H1 (cell line): Measurements from ENCODE around the gene CHST8. TPM values are rescaled to one million over a fixed set of nuclear protein-coding genes. Genes with fewer than 3 reads are reported as not detected.

Experiments
- CTCF ChIA-PET: fragments of 300-600 bp; sonication (Branson Sonifier 250); formaldehyde crosslinking; loops from one replicate; lab custom pipeline; 2021; ENCODE audit not compliant: partially characterized antibody; lab: Charles Lee
- POLR2A ChIA-PET: fragments of 300-600 bp; sonication (Branson Sonifier 250); formaldehyde crosslinking; loops from one replicate; lab custom pipeline; 2021; ENCODE audit warnings: inconsistent platforms; ENCODE audit not compliant: partially characterized antibody; lab: Charles Lee
- DNase-seq, 2 experiments: peaks; one replicate each; pipeline versions ENCODE4 v3.0.0 to v3.0.0-alpha.2; 2010 to 2022; ENCODE audit warnings: low spot score in 2 of 2, low read depth in 1 of 2, mixed read lengths in 1 of 2
- FAIRE-seq: peaks from 2 replicates; lab custom pipeline; 2011; peaks lifted over from hg19 to GRCh38; lab: Jason Lieb, UNC
- H2AFZ ChIP-seq: 2 replicates; pipeline ENCODE4 v1.8.1; 2012; ENCODE audit warnings: low read length, inconsistent platforms
- H2AK5ac ChIP-seq: 2 replicates; pipeline ENCODE4 v1.6.1; 2013; ENCODE audit warnings: low read depth, low read length
- H2BK120ac ChIP-seq: replicated peaks from 2 replicates; pipeline ENCODE3; 2013; ENCODE audit warnings: low read depth, low read length, inconsistent platforms
- H2BK12ac ChIP-seq: 2 replicates; pipeline ENCODE4 v1.6.1; 2013; ENCODE audit warnings: low read depth, low read length
- H2BK15ac ChIP-seq: 2 replicates; pipeline ENCODE4 v1.6.1; 2013; ENCODE audit warnings: low read length
- H2BK20ac ChIP-seq: 2 replicates; pipeline ENCODE4 v1.6.1; 2013; ENCODE audit warnings: low read length
- H2BK5ac ChIP-seq: 2 replicates; pipeline ENCODE4 v1.6.1; 2013; ENCODE audit warnings: low read depth, low read length
- H3K14ac ChIP-seq: 2 replicates; pipeline ENCODE4 v1.6.1; 2013; ENCODE audit warnings: inconsistent platforms; ENCODE audit not compliant: insufficient read length
- H3K18ac ChIP-seq: 2 replicates; pipeline ENCODE4 v1.6.1; 2013; ENCODE audit warnings: low read length; ENCODE audit errors: extremely low read depth
- H3K23ac ChIP-seq: 2 replicates; pipeline ENCODE4 v1.6.1; 2013; ENCODE audit warnings: inconsistent platforms; ENCODE audit not compliant: insufficient read length
- H3K23me2 ChIP-seq: 2 replicates; pipeline ENCODE4 v1.6.1; 2013; ENCODE audit warnings: low read depth, low read length
- H3K27ac ChIP-seq: 2 replicates; pipeline ENCODE4 v1.6.1; 2011; ENCODE audit warnings: low read depth, low read length, inconsistent platforms
- H3K27me3 ChIP-seq, 4 experiments: replicated peaks in 1 of 4; 1 replicate in 1 of 4; 2 replicates in 3 of 4; pipeline versions ENCODE4 v1.6.1 to v1.8.1; 2011 to 2013; ENCODE audit warnings: low read length in 3 of 4, mild to moderate bottlenecking in 3 of 4, inconsistent platforms in 2 of 4, mixed read lengths in 2 of 4, moderate library complexity in 1 of 4; ENCODE audit not compliant: control insufficient read depth in 3 of 4, insufficient read depth in 3 of 4; ENCODE audit errors: extremely low read depth in 1 of 4
- H3K36me3 ChIP-seq, 4 experiments: 2 replicates each; pipeline versions ENCODE4 v1.6.1 to v1.8.1; 2011 to 2013; ENCODE audit warnings: mild to moderate bottlenecking in 4 of 4, low read length in 3 of 4, moderate library complexity in 2 of 4, control low read depth in 1 of 4, inconsistent platforms in 1 of 4; ENCODE audit not compliant: insufficient read depth in 4 of 4, control insufficient read depth in 2 of 4
- H3K4ac ChIP-seq: replicated peaks from 2 replicates; pipeline ENCODE3; 2013; ENCODE audit warnings: low read length, low read depth, mixed read lengths, inconsistent platforms; ENCODE audit not compliant: insufficient read length
- H3K4me1 ChIP-seq, 4 experiments: replicated peaks in 1 of 4; 1 replicate in 1 of 4; 2 replicates in 3 of 4; pipeline versions ENCODE4 v1.6.1 to v1.8.1; 2011 to 2013; ENCODE audit warnings: low read length in 3 of 4, inconsistent platforms in 2 of 4, mixed read lengths in 1 of 4; ENCODE audit not compliant: insufficient read depth in 4 of 4, control insufficient read depth in 3 of 4
- H3K4me2 ChIP-seq, 2 experiments: 2 replicates each; pipeline versions ENCODE4 v1.6.1 to v1.8.1; 2011 to 2013; ENCODE audit warnings: low read depth in 2 of 2, low read length in 2 of 2, control low read depth in 1 of 2, inconsistent platforms in 1 of 2, mild to moderate bottlenecking in 1 of 2; ENCODE audit not compliant: insufficient read depth in 1 of 2
- H3K4me3 ChIP-seq, 4 experiments: fragments of 200-600, 300-600 bp in 1 of 4; sonication (generic), shearing (Covaris generic), sonication (Bioruptor Twin) in 1 of 4; 2 replicates each; pipeline versions ENCODE4 v1.5.1 to v1.8.1; 2011 to 2016; ENCODE audit warnings: low read length in 4 of 4, low read depth in 3 of 4, control low read depth in 2 of 4, inconsistent platforms in 2 of 4, mild to moderate bottlenecking in 2 of 4, mixed read lengths in 1 of 4, moderate library complexity in 1 of 4; ENCODE audit not compliant: insufficient read depth in 2 of 4; ENCODE audit errors: extremely low read depth in 1 of 4
- H3K56ac ChIP-seq: replicated peaks from 2 replicates; pipeline ENCODE3; 2013; ENCODE audit warnings: low read depth, mild to moderate bottlenecking, mixed read lengths, low read length, inconsistent platforms; ENCODE audit not compliant: insufficient read length
- H3K79me1 ChIP-seq: 2 replicates; pipeline ENCODE4 v1.6.1; 2013; ENCODE audit warnings: low read depth, low read length, control low read depth
- H3K79me2 ChIP-seq, 2 experiments: 2 replicates each; pipeline versions ENCODE4 v1.6.1 to v1.8.1; 2012 to 2013; ENCODE audit warnings: low read length in 2 of 2, mild to moderate bottlenecking in 2 of 2, inconsistent platforms in 1 of 2; ENCODE audit not compliant: insufficient read depth in 2 of 2, control insufficient read depth in 1 of 2
- H3K9ac ChIP-seq, 4 experiments: replicated peaks in 1 of 4; 1 replicate in 1 of 4; 2 replicates in 3 of 4; pipeline versions ENCODE4 v1.6.1 to v1.8.1; 2011 to 2013; ENCODE audit warnings: low read depth in 3 of 4, low read length in 3 of 4, control low read depth in 2 of 4, mild to moderate bottlenecking in 2 of 4, moderate library complexity in 2 of 4, inconsistent platforms in 1 of 4; ENCODE audit errors: extremely low read depth in 1 of 4
- H3K9me3 ChIP-seq, 2 experiments: 2 replicates each; pipeline versions ENCODE4 v1.6.1 to v1.8.1; 2012 to 2013; ENCODE audit warnings: mild to moderate bottlenecking in 2 of 2, moderate library complexity in 2 of 2, control low read depth in 1 of 2, inconsistent platforms in 1 of 2, low read depth in 1 of 2, low read length in 1 of 2, mixed read lengths in 1 of 2; ENCODE audit not compliant: insufficient read depth in 2 of 2
- H4K20me1 ChIP-seq, 2 experiments: replicated peaks in 1 of 2; 2 replicates each; pipeline versions ENCODE3 to v1.8.1; 2011 to 2013; ENCODE audit warnings: inconsistent platforms in 2 of 2, low read length in 2 of 2, mild to moderate bottlenecking in 1 of 2; ENCODE audit not compliant: insufficient read depth in 2 of 2, control insufficient read depth in 1 of 2
- H4K5ac ChIP-seq: 2 replicates; pipeline ENCODE4 v1.6.1; 2013; ENCODE audit warnings: low read length, low read depth, mixed read lengths, inconsistent platforms; ENCODE audit not compliant: insufficient read length
- H4K8ac ChIP-seq: 2 replicates; pipeline ENCODE4 v1.8.0; 2013; ENCODE audit warnings: mild to moderate bottlenecking, moderate library complexity, low read length, inconsistent platforms; ENCODE audit not compliant: insufficient read depth; ENCODE audit errors: extremely low read depth
- H4K91ac ChIP-seq: replicated peaks from 2 replicates; pipeline ENCODE3; 2013; ENCODE audit warnings: low read length, mixed read lengths, inconsistent platforms; ENCODE audit not compliant: insufficient read length
- SAP30 ChIP-seq: fragments of 300-600 bp; sonication (generic); IDR thresholded peaks from 2 replicates; pipeline ENCODE4 v1.7.1; 2012; ENCODE audit warnings: low read length, moderate library complexity, mild to moderate bottlenecking, inconsistent platforms; ENCODE audit not compliant: insufficient read depth, insufficient replicate concordance
- TAF1 ChIP-seq: IDR thresholded peaks from 2 replicates; pipeline ENCODE4 v1.6.1; 2011; ENCODE audit warnings: mild to moderate bottlenecking, low read depth, low read length
- WGBS, 2 experiments: shearing (Covaris generic) in 1 of 2; methylation state at CpG; one replicate each; pipeline versions ENCODE4 v1.1.6 to v1.1.7; 2013 to 2015; ENCODE audit warnings: low lambda C conversion rate in 2 of 2, mixed read lengths in 2 of 2, inconsistent platforms in 1 of 2, low coverage in 1 of 2, missing lambda C conversion rate in 1 of 2; ENCODE audit not compliant: insufficient replicate concordance in 2 of 2, insufficient coverage in 1 of 2, insufficient read length in 1 of 2; ENCODE audit errors: extremely low coverage in 1 of 2, missing lambda C conversion rate in 1 of 2; 5-methylcytosine and 5-hydroxymethylcytosine counted together
- polyA plus RNA-seq, 7 experiments: library from polyadenylated mRNA; depleted of rRNA in 3 of 7; stranded (reverse) in 5 of 7; unstranded in 2 of 7; fragments of >200 nt in 5 of 7; fragments of 200-250 nt in 2 of 7; gene quantifications; 1 replicate in 5 of 7; 2 replicates in 1 of 7; 4 replicates in 1 of 7; pipeline versions ENCODE4 v1.2.1 to v1.2.3, GENCODE V29; 2011 to 2013; ENCODE audit warnings: missing spikeins in 2 of 7, mixed read lengths in 2 of 7
- total RNA-seq: library from RNA; stranded (reverse); fragmentation: NEBNext Ultra II Directional; extraction: Animal tissue kit (Norgen Biotek cat#: 25700); gene quantifications from 2 replicates; pipeline ENCODE4 v1.2.1, GENCODE V29; 2021

CHST8 gene
- total and polyA plus RNA-seq, 2 of the 8 experiments (the other 6 are each of a cell fraction or from before 2014, with no cell fraction given), result 10.8 to 28.2 TPM

DNA sequence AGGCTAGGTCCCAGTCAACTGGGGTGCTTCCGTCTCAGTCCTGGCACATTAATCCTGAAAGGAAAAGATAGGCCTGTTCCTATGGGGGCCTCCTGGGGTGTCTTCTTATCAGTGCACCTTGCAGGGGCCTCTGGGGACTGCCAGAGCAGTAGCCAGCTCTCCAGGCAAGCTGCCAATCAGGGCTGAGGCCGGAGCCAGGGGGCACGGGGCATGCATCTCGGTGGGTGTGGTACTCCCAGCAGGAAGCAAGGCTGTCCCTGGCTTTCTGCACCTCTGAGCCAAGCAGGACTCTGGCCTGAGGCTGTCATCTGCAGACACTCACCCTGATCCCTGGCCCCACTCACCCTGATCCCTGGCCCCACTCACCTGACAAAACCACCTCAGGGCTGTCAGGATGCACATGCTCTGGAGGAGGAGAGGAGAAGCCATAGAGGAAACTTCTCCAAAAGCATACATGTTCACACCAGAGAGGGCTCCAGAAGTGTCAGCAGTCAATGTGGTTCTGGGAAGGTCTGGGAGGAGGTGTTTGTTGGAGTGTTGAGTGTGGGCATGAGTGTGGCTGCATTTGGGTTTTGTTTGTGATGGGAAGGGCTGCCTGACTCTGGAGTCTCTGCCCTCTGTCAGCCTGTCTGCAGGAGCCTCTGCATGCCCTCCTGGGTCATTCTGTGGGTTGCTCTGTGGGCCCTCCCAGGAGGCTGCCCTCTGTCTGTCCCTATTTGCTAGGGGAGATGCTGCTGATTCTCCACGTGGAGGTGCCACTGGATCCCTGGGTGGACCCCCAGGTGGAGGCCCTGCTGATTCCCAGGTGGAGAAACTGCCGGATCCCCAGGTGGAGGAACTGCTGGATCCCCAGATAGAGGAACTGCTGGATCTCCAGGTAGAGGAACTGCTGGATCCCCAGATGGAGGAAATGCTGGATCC is 152.2 kb downstream of the CHST8 start:
- CTCF ChIA-PET, result interaction anchor here (1.0 to 1.7 kb wide), 3 partner anchors 17 to 358 kb away, joined by 3 to 6 read pairs (median 3); no protein-coding TSS in a partner anchor
- Histone ChIP-seq H2BK120ac (no peak overlapping the region), H2AK5ac (no peak overlapping the region), H3K18ac (no peak overlapping the region), H3K9me3 (no peaks in the 10 kb centered on the region), H4K8ac (no peak overlapping the region), H4K5ac (no peak overlapping the region), H4K20me1 (peaks cover 4 to 15% of the 10 kb centered on the region in 2 experiments), H3K4me2 (no peak overlapping the region), H3K4me3 (no peak overlapping the region), H2BK12ac (no peak overlapping the region), H4K91ac (no peak overlapping the region), H3K56ac (no peak overlapping the region), H2BK20ac (no peak overlapping the region), H3K23me2 (peaks cover 8% of the 10 kb centered on the region; the same call in 1 of the 2 replicates), H3K9ac (no peak overlapping the region), H3K23ac (no peak overlapping the region), H3K14ac (no peak overlapping the region), H3K36me3 (peaks cover 0 to 5% (median 0%) of the 10 kb centered on the region in 4 experiments; a peak in 2 of 8 replicates), H2AFZ (no peak overlapping the region), H3K4ac (no peak overlapping the region), H2BK5ac (no peak overlapping the region), H3K79me1 (no peaks in the 10 kb centered on the region), H2BK15ac (no peak overlapping the region), H3K27me3 (peaks cover 0 to 2% (median 0%) of the 10 kb centered on the region in 4 experiments; a peak in 3 of 7 replicates), H3K27ac (no peak overlapping the region), H3K4me1 (peaks cover 0 to 6% (median 4%) of the 10 kb centered on the region in 4 experiments; a peak in 4 of 7 replicates), H3K79me2 (no peaks in the 10 kb centered on the region)
- POLR2A ChIA-PET, result no interaction called here
- 91% methylated on average over 6 of the region's 6 CpGs; no CpG with 5 or more reads in 1 of the 2 experiments for WGBS, 2 experiments
- FAIRE-seq (no peak), DNase-seq (no peak)
- TF ChIP-seq SAP30 (no peak), TAF1 (no peak)
